ENCODE data around the gene COG8. TPM values are rescaled to one million over a fixed set of nuclear protein-coding genes. Genes with fewer than 3 reads are reported as not detected.

COG8 gene
- total and polyA plus RNA-seq, 2 of the 8 experiments (the other 6 are each of a cell fraction or from before 2014, with no cell fraction given), result 49.1 to 55.6 TPM

- Histone ChIP-seq H3K4ac (replicated peaks; ENCODE audit: insufficient read length, low read depth, low read length) (no peak overlapping the region), H3K4me3 (ENCODE audit: extremely low read depth in 1 of 4, insufficient read depth in 2 of 4, low read depth in 3 of 4, low read length in 4 of 4) (no peak overlapping the region), H4K91ac (replicated peaks; ENCODE audit: insufficient read length, low read length) (no peak overlapping the region), H3K79me1 (ENCODE audit: low read depth, low read length) (no peaks in the 10 kb centered on the region), H3K23me2 (ENCODE audit: low read depth, low read length) (no peaks in the 10 kb centered on the region), H3K9me3 (ENCODE audit: insufficient read depth in 2 of 2, low read depth in 1 of 2, low read length in 1 of 2) (no peaks in the 10 kb centered on the region), H2AK5ac (ENCODE audit: low read depth, low read length) (no peak overlapping the region), H3K56ac (replicated peaks; ENCODE audit: insufficient read length, low read depth, low read length) (no peak overlapping the region), H3K79me2 (ENCODE audit: control insufficient read depth in 1 of 2, insufficient read depth in 2 of 2, low read length in 2 of 2) (no peaks in the 10 kb centered on the region), H2BK120ac (replicated peaks; ENCODE audit: low read depth, low read length) (no peak overlapping the region), H3K23ac (ENCODE audit: insufficient read length) (no peak overlapping the region), H3K27ac (ENCODE audit: low read depth, low read length) (no peak overlapping the region), H3K4me1 (replicated peaks in 1 of 4; ENCODE audit: control insufficient read depth in 3 of 4, insufficient read depth in 4 of 4, low read length in 3 of 4) (no peaks in the 10 kb centered on the region), H2BK12ac (ENCODE audit: low read depth, low read length) (no peak overlapping the region), H3K36me3 (ENCODE audit: control insufficient read depth in 2 of 4, insufficient read depth in 4 of 4, low read length in 3 of 4) (peaks cover 0 to 15% (median 6%) of the 10 kb centered on the region in 4 experiments; a peak in 4 of 8 replicates), H3K18ac (ENCODE audit: extremely low read depth, low read length) (no peak overlapping the region), H4K20me1 (replicated peaks in 1 of 2; ENCODE audit: control insufficient read depth in 1 of 2, insufficient read depth in 2 of 2, low read length in 2 of 2) (no peaks in the 10 kb centered on the region), H4K8ac (ENCODE audit: extremely low read depth, insufficient read depth, low read length) (no peak overlapping the region), H2BK20ac (ENCODE audit: low read length) (no peak overlapping the region), H2BK5ac (ENCODE audit: low read depth, low read length) (no peak overlapping the region), H3K4me2 (ENCODE audit: insufficient read depth in 1 of 2, low read depth in 2 of 2, low read length in 2 of 2) (no peak overlapping the region), H2BK15ac (ENCODE audit: low read length) (no peak overlapping the region), H2AFZ (ENCODE audit: low read length) (no peak overlapping the region), H4K5ac (ENCODE audit: insufficient read length, low read depth, low read length) (no peak overlapping the region), H3K14ac (ENCODE audit: insufficient read length) (no peak overlapping the region), H3K27me3 (replicated peaks in 1 of 4; ENCODE audit: control insufficient read depth in 3 of 4, extremely low read depth in 1 of 4, insufficient read depth in 3 of 4, low read length in 3 of 4) (no peaks in the 10 kb centered on the region), H3K9ac (replicated peaks in 1 of 4; ENCODE audit: extremely low read depth in 1 of 4, low read depth in 3 of 4, low read length in 3 of 4) (no peak overlapping the region)
- CTCF ChIA-PET (ENCODE audit: partially characterized antibody), result interaction anchor here (1.2 to 1.8 kb wide), 3 partner anchors 11 to 143 kb away, joined by 3 to 4 read pairs (median 3); no protein-coding TSS in a partner anchor
- DNase-seq (ENCODE audit: low read depth in 1 of 2, low spot score in 2 of 2) (no peak), FAIRE-seq (no peak)
- 85% methylated on average over 1 of the region's 1 CpG; no CpG with 5 or more reads in 1 of the 2 experiments for WGBS, 2 experiments (ENCODE audit: extremely low coverage in 1 of 2, insufficient coverage in 1 of 2, insufficient read length in 1 of 2, insufficient replicate concordance in 2 of 2, low coverage in 1 of 2, low lambda C conversion rate in 2 of 2, missing lambda C conversion rate in 1 of 2)
- POLR2A ChIA-PET (ENCODE audit: partially characterized antibody), result interaction anchor here (0.8 to 1.7 kb wide), 2 partner anchors 9 to 170 kb away, joined by 3 read pairs; no protein-coding TSS in a partner anchor
- TF ChIP-seq TEAD4 (IDR thresholded peaks at IDR 0.05; ENCODE audit: low read depth, low read length) (no peak), RFX5 (IDR thresholded peaks at IDR 0.05; ENCODE audit: borderline replicate concordance, low read depth, low read length) (no peak), ASH2L (IDR thresholded peaks at IDR 0.05; ENCODE audit: low read length) (no peak), BRCA1 (IDR thresholded peaks at IDR 0.05; ENCODE audit: low read depth, low read length) (no peak)
These were observed 38.2 kb downstream of the COG8 start for GRCh38 chr16:69301187-69301586.
